COLO668 (cell line): ENCODE results near the gene FAM181B.
"Not testable (repeated sequence)": the region's sequence is repeated elsewhere in the genome, so short reads cannot be mapped to it uniquely, and the experiment has no call there.

ENCODE experiments used
- DNase-seq: peaks from one replicate; lab custom pipeline; 2025; ENCODE audit not compliant: unreplicated experiment; lab: John Stamatoyannopoulos, UW

Gene FAM181B

GRCh38 chr11:82732734-82733443 lies 775 bp downstream of the FAM181B start:
- DNase-seq = peak; percentile 68

DNA sequence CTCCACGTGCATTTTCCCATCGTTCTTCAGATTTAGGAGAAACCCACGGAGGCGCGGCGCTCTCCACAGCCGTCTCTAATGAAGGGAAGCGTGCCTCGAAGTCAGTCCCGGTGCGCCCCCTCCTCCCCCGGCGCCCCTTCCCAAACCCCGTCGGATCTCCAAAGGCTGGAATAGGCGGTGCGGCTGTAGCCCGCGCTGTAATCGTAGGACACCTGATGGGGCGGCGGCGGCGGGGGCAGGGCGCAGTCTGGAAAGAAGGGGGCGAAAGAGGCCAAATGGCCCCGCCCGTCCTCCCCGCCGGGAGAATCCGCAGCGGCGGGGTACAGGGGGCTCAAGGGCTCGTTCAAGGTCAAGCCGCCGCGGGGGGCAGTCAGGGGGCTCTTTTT lies 1.3 kb downstream of the FAM181B start:
- DNase-seq = no peak

DNA sequence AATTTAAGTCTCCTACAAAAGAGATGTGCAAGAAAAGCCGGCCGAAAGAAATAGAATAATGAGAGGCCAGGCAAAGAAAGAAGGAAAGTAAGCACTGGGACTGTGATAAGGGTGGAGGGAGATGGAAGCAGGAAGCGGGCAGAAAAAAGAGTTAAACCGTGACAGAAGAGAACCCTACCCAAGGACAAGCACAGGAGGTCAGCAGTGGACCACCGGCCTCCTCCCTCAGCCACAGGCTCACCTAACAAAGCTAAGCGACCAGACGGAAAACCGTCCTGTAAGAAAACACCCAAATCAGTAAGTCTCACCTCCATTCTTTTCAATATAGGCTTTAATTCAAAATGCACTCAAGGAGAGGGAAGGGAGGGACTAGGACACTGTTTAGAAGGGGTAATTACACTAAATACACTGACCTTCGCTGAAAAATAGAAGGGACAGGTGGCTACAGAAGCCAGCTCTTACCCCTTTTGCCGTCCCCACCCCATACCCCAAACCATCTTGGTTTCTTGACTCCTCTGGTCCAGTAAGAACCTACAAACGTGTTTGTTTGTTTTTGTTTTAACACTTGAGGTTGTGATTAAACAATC lies 1.9 kb downstream of the FAM181B start:
- no peak for DNase-seq

GRCh38 chr11:82730754-82731153 lies 2.9 kb downstream of the FAM181B start:
- no peak for DNase-seq

GRCh38 chr11:82730286-82730685 lies 3.4 kb downstream of the FAM181B start:
- no peak for DNase-seq

DNA sequence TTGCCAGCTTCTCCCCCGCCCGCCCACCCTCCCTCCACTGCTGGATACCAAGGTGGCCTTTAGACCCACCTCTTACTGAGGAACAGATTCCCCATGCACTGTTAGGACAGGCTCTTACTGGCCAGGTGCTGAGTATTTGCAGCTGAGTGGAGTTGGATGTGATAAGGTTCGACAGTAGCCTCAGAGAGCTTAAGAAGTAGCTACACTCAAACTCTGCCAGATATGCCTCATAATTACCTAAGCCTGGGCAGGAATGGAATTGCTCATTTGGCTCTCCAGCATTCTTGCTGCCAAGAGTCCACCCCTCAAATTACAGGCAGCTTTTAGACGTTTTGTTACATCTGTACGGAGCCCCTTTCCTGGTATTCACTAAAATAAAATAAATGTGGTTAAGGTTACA lies 9.6 kb downstream of the FAM181B start:
- DNase-seq = no peak

DNA sequence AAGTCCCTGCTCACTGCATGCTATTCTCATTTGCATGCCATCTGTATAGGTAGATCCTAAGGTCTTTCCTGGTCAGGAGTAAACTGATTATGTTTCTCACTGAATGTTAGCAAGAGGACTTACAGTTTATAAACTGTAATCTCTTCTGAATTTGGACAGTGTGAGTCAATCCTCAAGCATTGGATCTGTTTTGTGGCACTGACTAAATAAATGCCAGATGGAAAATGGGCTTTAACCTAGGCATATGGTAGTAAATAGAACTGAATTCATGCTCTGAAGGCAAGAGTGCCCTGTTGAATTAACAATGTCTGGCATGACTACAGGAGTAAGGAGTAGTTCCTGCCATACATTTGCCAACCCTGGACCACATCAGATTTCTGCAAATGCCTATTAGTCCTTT lies 11.4 kb downstream of the FAM181B start:
- DNase-seq = no peak

- no peak for DNase-seq
These were observed 13.2 kb downstream of the FAM181B start for GRCh38 chr11:82720267-82721065.

GRCh38 chr11:82719361-82720105 lies 14.1 kb downstream of the FAM181B start:
- DNase-seq = no peak

DNA sequence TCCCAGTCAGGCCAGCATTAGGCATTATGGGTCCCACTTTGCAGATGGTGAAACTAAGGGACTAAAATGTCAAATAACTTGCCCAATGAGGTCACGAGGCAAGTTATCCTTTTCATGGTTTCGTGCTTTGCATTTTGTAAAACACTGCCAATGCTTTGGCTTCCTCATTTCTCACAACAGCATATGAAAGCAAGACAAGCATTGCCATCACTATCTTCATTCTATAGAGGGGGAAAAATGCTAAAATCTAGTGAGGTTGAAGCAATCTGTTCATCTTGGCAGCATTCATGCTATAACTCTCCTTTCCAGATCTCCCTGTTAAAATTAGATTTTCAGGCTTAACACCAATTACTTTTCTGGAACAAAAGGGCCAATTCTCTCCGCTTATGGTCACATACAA lies 14.8 kb downstream of the FAM181B start:
- no peak for DNase-seq

DNA sequence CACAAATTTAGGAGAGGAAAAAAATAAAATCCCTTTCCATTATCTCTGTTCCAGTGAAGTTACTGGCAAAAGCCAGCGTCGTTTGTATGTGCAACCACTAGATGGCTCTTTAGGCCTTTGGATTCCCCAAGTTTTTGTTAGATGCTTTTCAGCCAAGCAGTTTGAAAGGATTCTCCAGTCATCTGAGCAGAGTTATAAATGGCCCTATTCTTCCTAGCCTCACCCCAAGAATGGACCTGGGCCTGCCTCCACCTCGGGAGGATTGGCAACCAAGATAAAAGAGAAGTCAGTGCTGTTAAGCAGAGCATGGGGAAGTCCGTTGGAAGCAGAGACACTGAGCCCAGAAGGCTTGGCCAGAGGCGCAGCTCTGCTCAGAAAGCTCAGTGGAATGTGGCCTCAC lies 15.4 kb downstream of the FAM181B start:
- peak; percentile 16 for DNase-seq

DNA sequence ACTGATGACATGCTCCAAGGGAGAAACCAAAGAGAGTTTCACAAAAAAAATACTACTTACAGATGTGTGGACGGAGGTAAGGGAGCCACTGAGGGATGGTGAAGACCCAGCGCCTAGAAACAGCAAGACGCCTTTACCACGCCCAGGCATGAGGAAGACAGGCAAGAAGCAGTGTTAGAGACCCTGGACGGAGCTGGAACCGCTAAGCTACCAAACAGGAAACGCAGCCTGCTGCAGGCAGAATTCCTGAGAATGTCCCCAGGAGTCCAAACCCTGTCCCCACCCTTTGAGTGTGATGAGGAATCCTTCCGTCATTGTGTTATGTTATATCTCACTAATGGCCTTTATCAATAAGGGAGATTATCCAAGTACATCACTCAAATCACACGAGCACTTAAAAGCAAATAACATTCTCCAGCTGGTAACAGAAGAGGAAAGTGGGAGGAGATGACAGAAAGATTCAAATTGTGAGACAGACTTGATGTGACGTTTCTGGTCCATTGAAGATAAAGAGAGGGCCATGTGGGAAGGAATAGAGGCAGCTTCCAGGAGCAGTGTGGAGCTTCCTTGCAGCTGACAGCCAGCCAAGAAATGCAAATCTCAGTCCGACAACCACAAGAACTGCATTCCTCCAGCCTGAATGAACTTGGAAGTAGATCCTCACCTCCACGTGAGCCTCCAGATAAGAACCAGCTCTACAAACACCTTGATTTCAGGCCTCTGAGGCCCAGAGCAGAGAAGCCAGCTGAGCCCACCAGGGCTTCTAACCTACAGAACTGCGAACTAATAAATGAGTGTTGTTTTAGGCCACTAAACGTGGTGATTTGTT lies 19.1 kb downstream of the FAM181B start:
- no peak for DNase-seq

- DNase-seq = no peak
These were observed 22.0 kb downstream of the FAM181B start for GRCh38 chr11:82711648-82712047.

GRCh38 chr11:82703796-82704195 lies 29.9 kb downstream of the FAM181B start:
- no peak for DNase-seq

DNA sequence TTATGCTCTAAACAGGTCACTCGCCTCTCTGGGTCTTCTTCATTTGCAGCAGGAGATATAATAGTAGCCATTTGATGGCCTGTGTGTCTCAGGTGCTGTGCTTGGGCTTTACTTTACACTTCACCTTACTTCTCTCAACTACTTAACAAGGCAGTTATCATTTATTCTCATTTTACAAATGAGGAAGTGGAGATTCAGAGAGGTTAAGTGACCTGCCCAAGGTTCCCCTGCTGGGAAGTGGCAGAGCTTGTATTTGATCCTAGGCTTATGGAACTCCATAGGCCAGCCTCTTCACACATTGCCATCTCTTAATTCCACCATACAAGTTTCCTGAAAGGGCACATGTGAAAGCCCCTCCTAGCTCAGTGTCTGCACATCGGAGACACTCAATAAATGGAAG lies 30.4 kb downstream of the FAM181B start:
- no peak for DNase-seq

DNA sequence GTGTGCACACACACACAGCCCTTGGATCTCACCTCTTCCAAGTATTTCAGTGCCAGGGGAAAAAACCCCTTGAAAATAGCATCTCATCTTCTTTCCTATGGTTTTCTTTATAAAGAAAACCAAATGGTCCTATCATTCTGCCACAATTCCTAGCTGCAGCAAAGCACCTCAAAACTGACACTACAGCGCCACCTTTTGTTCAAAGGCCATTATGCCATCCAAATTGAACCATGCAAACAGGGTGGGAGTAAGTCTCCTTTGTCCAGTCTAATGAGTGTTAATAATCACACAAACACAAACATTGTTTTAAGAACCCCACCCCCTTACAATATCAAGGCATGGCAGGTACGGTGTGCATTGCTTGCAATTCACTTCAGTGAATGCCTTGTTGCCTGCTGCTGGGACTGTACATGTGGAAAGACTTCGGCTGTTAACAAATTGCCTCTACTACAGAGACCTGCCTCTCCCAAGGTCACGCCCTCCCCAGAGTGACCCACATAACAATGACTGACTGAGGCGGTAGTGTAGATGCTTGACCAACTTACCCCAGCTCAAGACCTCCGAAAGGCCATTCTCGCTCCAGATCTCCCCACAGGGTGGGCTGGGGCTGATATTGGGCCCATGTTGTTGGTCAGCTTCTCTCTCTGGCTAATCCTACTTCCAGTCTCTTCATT lies 31.7 kb downstream of the FAM181B start:
- peak; percentile 9 for DNase-seq

DNA sequence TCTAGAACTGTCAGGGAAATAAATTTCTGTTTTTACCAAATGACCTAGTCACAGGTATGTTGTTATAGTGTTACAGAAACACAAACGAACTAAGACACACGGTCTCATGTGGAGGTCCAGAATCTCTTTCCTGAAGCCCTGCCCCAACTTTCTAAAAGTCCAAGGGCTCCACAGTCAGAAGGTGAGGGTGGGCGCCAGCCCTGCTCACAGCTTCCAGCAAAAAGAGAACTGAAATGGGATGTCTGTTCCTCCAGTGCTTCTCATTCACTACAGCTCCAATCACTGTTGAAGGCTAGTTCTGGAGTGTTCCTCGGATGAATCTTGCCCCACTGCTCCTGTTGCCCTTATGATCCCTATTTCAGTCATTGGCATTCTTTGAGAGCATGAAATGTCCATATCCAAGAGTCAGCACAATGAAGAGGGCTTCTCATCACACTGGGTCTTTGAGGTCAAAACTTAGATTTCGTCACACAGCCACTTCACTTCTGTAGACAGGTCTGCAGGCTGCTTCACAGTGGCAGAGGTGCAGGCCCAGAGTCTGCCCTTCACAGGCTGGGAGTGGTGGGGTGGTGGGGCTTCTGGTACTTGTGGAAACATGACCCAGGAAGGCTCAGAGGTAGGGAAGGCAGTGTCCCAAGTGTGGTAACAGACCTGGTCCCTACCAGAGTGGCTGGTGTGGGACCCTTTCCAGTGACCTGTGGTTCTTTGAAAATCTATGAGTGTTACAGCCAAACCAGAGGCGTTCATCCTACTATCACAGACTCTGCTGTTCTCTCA lies 34.9 kb downstream of the FAM181B start:
- DNase-seq = no peak

GRCh38 chr11:82692981-82693380 lies 40.7 kb downstream of the FAM181B start:
- DNase-seq = no peak

DNA sequence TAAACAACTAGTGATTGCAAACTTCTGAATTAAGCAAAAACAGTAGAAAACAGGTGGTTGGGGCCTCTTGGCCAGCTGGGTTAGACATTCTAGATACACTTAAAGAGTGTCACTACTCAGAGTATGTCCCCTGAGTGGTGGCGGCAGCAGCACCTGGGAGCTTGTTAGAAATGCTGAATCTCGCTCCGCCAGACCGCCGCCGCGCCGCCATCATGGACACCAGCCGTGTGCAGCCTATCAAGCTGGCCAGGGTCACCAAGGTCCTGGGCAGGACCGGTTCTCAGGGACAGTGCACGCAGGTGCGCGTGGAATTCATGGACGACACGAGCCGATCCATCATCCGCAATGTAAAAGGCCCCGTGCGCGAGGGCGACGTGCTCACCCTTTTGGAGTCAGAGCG lies 44.3 kb downstream of the FAM181B start:
- not testable (repeated sequence) for DNase-seq
